Ovary (tissue), 9 donors: ENCODE results near the gene PXDC1. TPM values are rescaled to one million over a fixed set of nuclear protein-coding genes. Genes with fewer than 3 reads are reported as not detected.

ENCODE experiments used
- DNase-seq, 5 donors: peaks; one replicate each; pipeline ENCODE4 v3.0.0-alpha.2; 2019 to 2020
- H3K27ac ChIP-seq, 2 donors: fragments of 200-600 bp; one replicate each; pipeline versions ENCODE4 v1.5.1 to v1.8.0; 2019 to 2022
- H3K27me3 ChIP-seq: fragments of 200-600 bp; one replicate; pipeline ENCODE4 v1.8.0; 2022
- H3K36me3 ChIP-seq: fragments of 200-600 bp; sonication (generic); one replicate; pipeline ENCODE4 v1.5.1; 2019
- H3K4me1 ChIP-seq: one replicate; pipeline ENCODE4 v1.8.1; 2013; ENCODE audit warnings: mild to moderate bottlenecking, moderate library complexity; ENCODE audit not compliant: insufficient read depth
- H3K4me3 ChIP-seq: fragments of 200-600 bp; sonication (generic); one replicate; pipeline ENCODE4 v1.5.1; 2017
- H3K9me3 ChIP-seq, 2 donors: fragments of 200-600 bp in 1 of 2; sonication (generic) in 1 of 2; one replicate each; pipeline versions ENCODE4 v1.5.1 to v1.8.1; 2013 to 2019; ENCODE audit warnings: mild to moderate bottlenecking in 1 of 2, moderate library complexity in 1 of 2
- EP300 ChIP-seq: sonication (generic); formaldehyde crosslinking; IDR thresholded peaks from one replicate; pipeline ENCODE4 v1.6.1; 2017; ENCODE audit warnings: antibody characterized with exemption
- POLR2A ChIP-seq: fragments of 450-650 bp; IDR thresholded peaks from one replicate; pipeline ENCODE4 v1.6.1; 2017; ENCODE audit warnings: antibody characterized with exemption, mild to moderate bottlenecking, moderate library complexity
- WGBS, 3 donors: extraction: QIAGEN DNeasy Blood & Tissue Kit in 1 of 3; methylation state at CpG; one replicate each; pipeline versions ENCODE4 v1.1.5 to v1.1.7; 2013 to 2017; 5-methylcytosine and 5-hydroxymethylcytosine counted together
- intact Hi-C, 4 donors: fragments of 100-400 bp; cut with DNase I; formaldehyde crosslinking; loops; one replicate each; pipeline versions ENCODE4 v1.11.0 to v1.15.1; 2022 to 2023
- polyA plus RNA-seq, 2 donors: library from polyadenylated mRNA; stranded (reverse); fragments of 200-250 nt in 1 of 2; fragments of 350-450 nt in 1 of 2; fragmentation: Illumina TruSeq in 1 of 2; extraction: RNeasy Lipid Tissue Mini Kit (QIAGEN cat#74804) in 1 of 2; gene quantifications; one replicate each; pipeline ENCODE4 v1.2.3, GENCODE V29; 2013 to 2014
- total RNA-seq, 7 donors: library from RNA; depleted of rRNA in 2 of 7; stranded (reverse); fragments of >200 nt in 2 of 7; fragmentation: NEBNext Ultra II Directional in 3 of 7; extraction: Animal tissue kit (Norgen Biotek cat#: 25700) in 3 of 7; gene quantifications; one replicate each; pipeline versions ENCODE4 v1.1.0 to v1.2.4, GENCODE V29; 2016 to 2023
- TF ChIP-seq, protein P1 (sequence below), 3 donors: fragments of 450-650 bp in 2 of 3; fragments of 200-600 bp in 1 of 3; IDR thresholded peaks; one replicate each; pipeline versions ENCODE4 v1.5.1 to v1.8.0; 2016 to 2022; ENCODE audit warnings: antibody characterized with exemption in 3 of 3, mild to moderate bottlenecking in 1 of 3
- donor health status: DM: no; HTN: no; CAD: no; lungs with moderate emphysema.
- donor health status: DM: no; HTN: no; CAD: no.
- donor health status: Bipolar disorder and iron deficiency.
- donor health status: DM: yes; HTN: yes; CAD: no.
- donor health status: DM: no; HTN: no; CAD: no.
- donor health status: DM: yes; HTN: yes; CAD: no.

The PXDC1 gene
- total and polyA plus RNA-seq, 9 donors: 16.1 to 49.4 (median 23.4) TPM

- Histone ChIP-seq H3K36me3 (no peaks in the 10 kb centered on the region), H3K4me1 (peaks cover 2% of the 10 kb centered on the region), H3K27me3 (no peaks in the 10 kb centered on the region), H3K9me3 (no peaks in the 10 kb centered on the region), H3K4me3 (no peak overlapping the region), H3K27ac (no peak overlapping the region)
- intact Hi-C loops: no loop called here
- no peak for TF ChIP-seq POLR2A
- TF ChIP-seq EP300: no peak
- TF ChIP-seq, protein P1, sequence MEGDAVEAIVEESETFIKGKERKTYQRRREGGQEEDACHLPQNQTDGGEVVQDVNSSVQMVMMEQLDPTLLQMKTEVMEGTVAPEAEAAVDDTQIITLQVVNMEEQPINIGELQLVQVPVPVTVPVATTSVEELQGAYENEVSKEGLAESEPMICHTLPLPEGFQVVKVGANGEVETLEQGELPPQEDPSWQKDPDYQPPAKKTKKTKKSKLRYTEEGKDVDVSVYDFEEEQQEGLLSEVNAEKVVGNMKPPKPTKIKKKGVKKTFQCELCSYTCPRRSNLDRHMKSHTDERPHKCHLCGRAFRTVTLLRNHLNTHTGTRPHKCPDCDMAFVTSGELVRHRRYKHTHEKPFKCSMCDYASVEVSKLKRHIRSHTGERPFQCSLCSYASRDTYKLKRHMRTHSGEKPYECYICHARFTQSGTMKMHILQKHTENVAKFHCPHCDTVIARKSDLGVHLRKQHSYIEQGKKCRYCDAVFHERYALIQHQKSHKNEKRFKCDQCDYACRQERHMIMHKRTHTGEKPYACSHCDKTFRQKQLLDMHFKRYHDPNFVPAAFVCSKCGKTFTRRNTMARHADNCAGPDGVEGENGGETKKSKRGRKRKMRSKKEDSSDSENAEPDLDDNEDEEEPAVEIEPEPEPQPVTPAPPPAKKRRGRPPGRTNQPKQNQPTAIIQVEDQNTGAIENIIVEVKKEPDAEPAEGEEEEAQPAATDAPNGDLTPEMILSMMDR (IDR thresholded peaks at IDR 0.05): no peak
- no peak for DNase-seq
- WGBS, 3 donors: 50 to 64% (median 57%) methylated on average over 3 of the region's 3 CpGs
Measured at GRCh38 chr6:3793545-3793944, 42.0 kb upstream of the PXDC1 start.

- no peaks in the 10 kb centered on the region for H3K36me3 ChIP-seq
- H3K4me1 ChIP-seq: peaks cover 2% of the 10 kb centered on the region
- no peak for TF ChIP-seq POLR2A
- DNase-seq: no peak
- 83 to 90% (median 88%) methylated on average over 8 of the region's 8 CpGs for WGBS, 3 donors
- H3K9me3 ChIP-seq: no peaks in the 10 kb centered on the region
- H3K27ac ChIP-seq: no peak overlapping the region
- H3K4me3 ChIP-seq: no peak overlapping the region
- intact Hi-C loops: no loop called here
- no peaks in the 10 kb centered on the region for H3K27me3 ChIP-seq
Measured at GRCh38 chr6:3791526-3792203, 40.2 kb upstream of the PXDC1 start.

DNA sequence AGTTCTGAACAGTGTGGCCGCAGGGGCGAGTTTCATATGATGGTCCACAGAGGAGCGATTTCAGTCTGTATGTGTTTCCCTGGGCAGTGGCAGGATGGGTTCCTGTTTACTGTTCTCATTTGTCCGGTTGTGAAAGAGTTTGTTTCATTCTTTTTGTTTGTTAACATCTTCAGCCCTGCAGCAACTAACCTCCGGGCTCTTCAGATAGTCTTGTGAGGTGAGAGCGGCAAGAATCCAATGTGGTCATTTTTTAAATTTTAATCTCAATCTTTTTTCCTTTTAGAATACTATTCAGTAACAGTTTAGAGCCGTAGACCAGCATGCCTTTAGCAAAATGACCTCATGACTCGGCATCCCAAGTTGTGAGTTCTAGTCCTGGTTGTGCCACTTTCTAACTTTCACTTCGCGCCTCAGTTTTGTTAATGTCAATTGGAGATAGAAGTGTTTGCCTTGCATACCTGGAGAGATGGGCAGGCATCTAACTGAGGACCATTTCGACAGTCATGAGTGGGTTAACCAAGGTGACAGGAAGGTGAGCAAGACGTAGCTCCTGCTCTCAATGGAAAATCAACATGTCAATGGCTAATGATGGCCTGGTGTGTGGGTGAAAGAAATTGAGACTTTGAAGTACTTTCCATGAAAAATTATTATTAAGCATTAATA lies 38.5 kb upstream of the PXDC1 start:
- Histone ChIP-seq H3K4me3 (no peak overlapping the region), H3K4me1 (peaks cover 2% of the 10 kb centered on the region), H3K9me3 (no peaks in the 10 kb centered on the region), H3K36me3 (no peaks in the 10 kb centered on the region), H3K27ac (no peak overlapping the region), H3K27me3 (no peaks in the 10 kb centered on the region)
- intact Hi-C loops: no loop called here
- TF ChIP-seq EP300 (no peak), POLR2A (no peak)
- TF ChIP-seq, protein P1 (IDR thresholded peaks at IDR 0.05): no peak
- DNase-seq: no peak
- 90% methylated on average over 12 of the region's 12 CpGs for WGBS, 3 donors

- H3K9me3 ChIP-seq: no peaks in the 10 kb centered on the region
- no peaks in the 10 kb centered on the region for H3K27me3 ChIP-seq
- DNase-seq: no peak
- intact Hi-C loops: no loop called here
- no peaks in the 10 kb centered on the region for H3K36me3 ChIP-seq
- peaks cover 2% of the 10 kb centered on the region for H3K4me1 ChIP-seq
- no peak overlapping the region for H3K4me3 ChIP-seq
- WGBS, 3 donors: 42 to 60% (median 47%) methylated on average over 13 of the region's 13 CpGs
- peak overlapping the region in 1 of 2 donors; percentile 11 for H3K27ac ChIP-seq
- TF ChIP-seq EP300 (no peak), POLR2A (no peak)
Measured at GRCh38 chr6:3789018-3789895, 37.7 kb upstream of the PXDC1 start.

DNA sequence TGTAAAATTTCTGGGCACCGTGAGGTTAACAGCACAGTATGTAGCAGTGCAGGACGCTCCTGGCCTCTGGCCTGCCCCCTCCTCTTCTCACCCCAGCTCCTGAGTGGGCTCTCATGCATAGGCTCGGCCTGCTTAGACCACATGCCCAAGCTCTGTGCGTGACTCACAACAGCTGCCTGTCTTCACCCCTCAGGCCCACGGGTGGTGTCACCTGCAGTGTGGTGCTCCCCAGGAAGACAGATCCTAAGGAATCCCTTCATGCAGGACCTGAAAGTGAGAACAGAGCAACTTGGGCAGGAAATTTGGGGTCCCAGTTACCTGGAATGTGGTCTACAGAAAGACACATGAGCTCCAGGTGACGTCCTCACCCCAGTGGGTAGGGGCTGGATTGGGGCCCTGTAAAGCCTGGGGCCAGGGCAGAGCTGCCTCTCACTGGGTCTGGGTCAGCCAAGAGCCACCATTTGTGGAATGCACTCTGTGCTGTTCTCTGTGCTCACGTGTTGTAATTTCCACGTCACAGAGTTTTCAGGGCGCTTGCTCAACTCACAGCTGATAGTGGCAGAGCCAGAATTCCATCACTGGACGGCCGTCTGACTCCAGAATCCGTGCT lies 37.0 kb upstream of the PXDC1 start:
- DNase-seq: peak in 4 of 5 donors; percentile 34 to 64 (median 58)
- Histone ChIP-seq H3K27ac (no peak overlapping the region), H3K4me1 (peaks cover 2% of the 10 kb centered on the region), H3K27me3 (no peaks in the 10 kb centered on the region), H3K36me3 (no peaks in the 10 kb centered on the region), H3K4me3 (no peak overlapping the region), H3K9me3 (no peaks in the 10 kb centered on the region)
- TF ChIP-seq EP300 (no peak), POLR2A (no peak)
- TF ChIP-seq, protein P1 (IDR thresholded peaks at IDR 0.05): no peak
- WGBS, 3 donors: 54 to 61% (median 55%) methylated on average over 12 of the region's 12 CpGs
- intact Hi-C loops: no loop called here
